GM18873 (cell line): ENCODE measurements around the gene BTBD17.
"Not testable (repeated sequence)": the region's sequence is repeated elsewhere in the genome, so short reads cannot be mapped to it uniquely, and the experiment has no call there.

ENCODE experiments used
- ATAC-seq: cut with Tn5 transposase; IDR thresholded peaks from one replicate; pipeline ENCODE4 v1.9.1; 2021; ENCODE audit warnings: mild to moderate bottlenecking, moderate library complexity, moderate number of reproducible peaks; ENCODE audit not compliant: unreplicated experiment, low FRiP score

BTBD17 gene

DNA sequence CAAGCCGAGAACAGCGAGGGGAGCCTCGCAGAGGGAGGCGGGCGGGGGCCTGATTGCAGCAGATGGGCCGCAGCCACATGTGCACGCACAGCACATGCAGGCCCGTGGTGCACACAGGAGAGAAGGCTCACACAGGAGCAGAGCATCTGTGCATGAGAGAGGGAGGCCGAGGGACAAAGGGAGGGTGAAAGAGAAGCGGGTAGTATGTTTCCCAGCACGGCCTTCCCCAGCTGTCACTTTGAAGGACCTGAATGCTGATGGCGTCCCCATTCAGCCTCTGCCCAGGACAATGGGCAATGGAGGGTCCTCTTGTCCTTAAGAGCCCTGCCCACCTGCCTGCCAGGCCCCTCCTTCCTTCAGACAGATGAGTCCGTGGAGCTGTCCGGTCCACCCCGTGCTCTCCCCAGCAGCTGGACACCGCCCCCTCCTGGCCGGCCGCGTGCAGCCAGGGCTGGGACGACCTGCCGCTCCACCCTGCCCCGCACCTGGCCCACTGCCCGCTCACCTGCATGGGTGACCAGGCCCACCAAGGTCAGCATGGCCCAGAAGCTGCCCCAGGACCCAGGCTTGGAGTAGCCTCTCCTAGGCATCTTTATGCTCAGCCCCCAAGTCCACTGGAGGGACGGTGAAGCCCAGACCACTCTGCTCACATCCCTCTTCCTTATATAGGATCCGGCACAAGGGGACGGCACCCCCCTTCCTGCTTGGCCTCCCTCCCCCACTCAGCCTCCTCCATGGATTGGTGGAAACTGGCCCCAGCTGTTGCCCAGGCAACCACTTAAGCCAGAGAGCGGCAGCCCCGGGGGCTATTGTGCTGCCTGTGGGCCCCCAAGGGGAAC lies at the start of gene BTBD17:
BTBD17 (minus strand) TSS at position 639 of the 839 bp plus-strand sequence; CDS start at position 590, 49 bp downstream.
- no peak for ATAC-seq

DNA sequence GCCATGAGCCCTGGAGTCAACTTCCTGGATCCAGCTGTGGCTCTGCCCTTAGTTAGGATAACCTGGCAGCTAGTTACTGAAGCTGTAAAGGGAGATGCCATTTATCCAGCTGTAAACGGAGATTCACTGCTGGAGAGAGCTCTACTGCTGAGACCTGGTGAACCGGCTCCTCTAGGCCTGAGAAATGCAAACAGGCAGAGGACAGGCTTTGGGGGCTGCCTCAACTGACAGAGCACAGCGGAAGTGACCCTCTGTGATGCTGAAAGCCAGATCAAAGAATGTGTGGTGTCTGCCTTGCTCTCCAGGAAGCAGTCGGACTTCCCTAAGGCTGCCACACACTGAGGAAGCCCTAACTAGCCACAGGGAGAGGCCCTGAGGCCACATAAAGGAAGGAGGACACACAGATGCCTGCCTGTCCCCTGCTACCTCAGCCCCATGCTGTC lies 48.4 kb upstream of the BTBD17 start:
- no peak for ATAC-seq

DNA sequence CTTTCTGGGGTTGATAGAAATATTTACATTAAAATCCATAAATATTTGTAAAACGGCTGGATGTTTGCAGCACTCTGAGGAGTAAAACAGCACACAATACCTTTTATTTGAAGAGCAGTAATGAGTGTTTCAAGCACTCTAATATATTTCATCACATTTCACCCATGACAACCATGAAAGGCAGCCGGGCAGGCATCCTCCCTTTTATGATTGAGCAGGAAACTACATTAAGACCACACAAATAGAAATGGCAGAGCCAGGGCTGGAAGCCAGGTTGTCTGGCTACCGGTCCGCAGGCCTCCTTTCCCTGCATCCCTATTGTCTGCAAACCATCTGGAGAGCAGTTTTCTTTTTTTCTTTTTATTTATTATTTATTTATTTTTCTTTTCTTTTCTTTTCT lies 47.1 kb upstream of the BTBD17 start:
- ATAC-seq: no peak

DNA sequence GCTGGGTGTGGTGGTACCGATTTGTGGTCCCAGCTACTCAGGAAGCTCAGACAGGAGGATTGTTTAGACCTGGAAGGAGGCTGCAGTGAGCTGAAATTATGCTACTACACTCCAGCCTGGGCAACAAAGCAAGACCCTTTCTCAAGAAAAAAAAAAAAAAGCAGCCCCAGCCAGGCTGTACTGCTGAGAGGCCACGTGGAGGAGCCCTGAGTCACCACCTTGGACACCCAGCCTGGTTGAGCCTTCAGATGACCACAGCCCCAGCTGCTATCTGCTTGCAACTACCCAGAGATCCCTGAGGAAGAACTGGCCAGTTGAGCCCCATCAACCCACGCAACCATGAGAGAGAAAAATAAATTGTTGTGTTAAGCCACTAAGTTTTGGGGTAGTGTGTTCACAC lies 46.6 kb upstream of the BTBD17 start:
- ATAC-seq: no peak

DNA sequence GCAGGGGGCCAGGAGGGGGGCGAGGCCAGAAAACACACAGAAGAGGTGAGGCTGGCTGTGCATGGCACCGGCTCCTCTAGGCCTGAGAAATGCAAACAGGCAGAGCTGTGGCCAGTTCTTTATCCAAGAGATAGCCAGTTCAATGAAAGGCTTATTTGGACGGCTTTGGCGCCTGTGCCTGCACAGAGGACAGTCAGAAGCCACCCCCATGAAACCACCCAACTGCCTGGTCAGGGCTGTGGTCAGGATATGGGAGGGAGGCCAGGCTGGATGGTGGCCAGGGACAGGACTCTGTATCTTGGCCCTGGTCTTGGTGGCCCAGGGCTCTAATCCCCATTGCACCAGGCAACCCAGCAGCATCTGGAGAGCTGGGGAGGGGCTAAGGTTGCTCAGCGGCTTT lies 45.7 kb upstream of the BTBD17 start:
- no peak for ATAC-seq

GRCh38 chr17:74405311-74405710 lies 43.6 kb upstream of the BTBD17 start:
- ATAC-seq: not testable (repeated sequence)

DNA sequence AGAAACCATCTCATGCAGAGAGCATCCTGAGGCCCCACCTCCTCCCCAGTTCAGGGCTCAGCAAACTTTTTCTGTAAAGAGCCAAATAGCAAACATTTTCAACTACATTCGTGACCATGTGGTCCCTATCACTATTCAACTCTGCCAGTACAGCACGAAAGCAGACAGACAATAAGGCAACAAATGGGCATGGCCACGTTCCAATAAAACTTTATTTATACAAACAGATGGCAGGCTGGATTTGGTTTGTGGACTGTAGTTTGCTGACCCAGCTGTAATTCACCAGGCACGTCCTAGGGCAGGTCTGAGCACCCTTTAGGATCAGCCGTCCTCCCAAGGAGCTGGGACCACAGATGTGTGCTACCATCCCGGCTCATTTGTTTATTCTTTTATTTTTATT lies 43.1 kb upstream of the BTBD17 start:
- no peak for ATAC-seq

GRCh38 chr17:74404218-74404617 lies 42.5 kb upstream of the BTBD17 start:
- ATAC-seq: no peak

- ATAC-seq: no peak
Observed at GRCh38 chr17:74403512-74404137, 42.0 kb upstream of the BTBD17 start.

GRCh38 chr17:74402048-74402447 lies 40.4 kb upstream of the BTBD17 start:
- no peak for ATAC-seq

- ATAC-seq: no peak
Observed at GRCh38 chr17:74396567-74396966, 34.9 kb upstream of the BTBD17 start.

DNA sequence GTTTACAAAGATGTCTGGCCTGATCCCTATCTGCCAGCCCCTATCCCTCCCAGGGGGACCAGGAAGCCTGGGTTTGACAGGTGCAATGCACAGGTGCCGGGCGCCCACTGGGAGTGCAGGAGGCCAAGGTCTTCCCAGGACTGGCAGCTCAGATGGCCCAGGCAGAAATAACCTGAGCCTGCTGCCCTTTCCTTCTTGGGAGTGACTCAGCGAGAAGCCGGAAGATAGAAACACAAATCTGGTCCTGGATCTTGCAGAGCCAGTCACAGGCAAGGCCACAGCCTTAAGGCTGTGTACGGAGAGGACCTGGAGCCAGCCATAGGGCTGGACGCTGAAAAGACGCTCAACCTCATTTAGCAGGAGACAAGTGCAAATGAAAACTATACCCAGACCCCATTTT lies 33.3 kb upstream of the BTBD17 start:
- ATAC-seq: no peak

GRCh38 chr17:74394275-74394950 lies 32.7 kb upstream of the BTBD17 start:
- no peak for ATAC-seq

GRCh38 chr17:74393346-74393942 lies 31.8 kb upstream of the BTBD17 start:
- ATAC-seq: no peak

GRCh38 chr17:74392848-74393247 lies 31.2 kb upstream of the BTBD17 start:
- ATAC-seq: no peak

DNA sequence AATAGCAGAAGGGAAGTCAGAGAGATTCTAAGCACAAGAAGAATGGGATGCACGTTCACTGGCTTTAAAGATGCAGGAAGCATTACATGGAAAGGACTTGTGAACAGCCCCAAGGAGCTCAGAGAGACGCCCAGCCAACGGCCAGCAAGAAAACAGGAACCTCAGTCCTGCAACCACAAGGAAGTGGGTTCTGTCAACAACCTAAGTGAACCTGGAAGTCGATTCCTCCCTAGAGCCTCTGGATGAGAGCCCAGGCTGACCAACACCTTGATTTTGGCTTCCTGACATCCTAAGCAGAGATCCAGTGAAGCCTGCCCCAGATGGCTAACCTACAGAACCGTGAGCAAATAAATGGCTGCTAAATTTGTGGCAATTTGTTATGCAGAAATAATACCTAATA lies 30.1 kb upstream of the BTBD17 start:
- ATAC-seq: no peak

- ATAC-seq: no peak
Observed at GRCh38 chr17:74390680-74391653, 29.3 kb upstream of the BTBD17 start.

DNA sequence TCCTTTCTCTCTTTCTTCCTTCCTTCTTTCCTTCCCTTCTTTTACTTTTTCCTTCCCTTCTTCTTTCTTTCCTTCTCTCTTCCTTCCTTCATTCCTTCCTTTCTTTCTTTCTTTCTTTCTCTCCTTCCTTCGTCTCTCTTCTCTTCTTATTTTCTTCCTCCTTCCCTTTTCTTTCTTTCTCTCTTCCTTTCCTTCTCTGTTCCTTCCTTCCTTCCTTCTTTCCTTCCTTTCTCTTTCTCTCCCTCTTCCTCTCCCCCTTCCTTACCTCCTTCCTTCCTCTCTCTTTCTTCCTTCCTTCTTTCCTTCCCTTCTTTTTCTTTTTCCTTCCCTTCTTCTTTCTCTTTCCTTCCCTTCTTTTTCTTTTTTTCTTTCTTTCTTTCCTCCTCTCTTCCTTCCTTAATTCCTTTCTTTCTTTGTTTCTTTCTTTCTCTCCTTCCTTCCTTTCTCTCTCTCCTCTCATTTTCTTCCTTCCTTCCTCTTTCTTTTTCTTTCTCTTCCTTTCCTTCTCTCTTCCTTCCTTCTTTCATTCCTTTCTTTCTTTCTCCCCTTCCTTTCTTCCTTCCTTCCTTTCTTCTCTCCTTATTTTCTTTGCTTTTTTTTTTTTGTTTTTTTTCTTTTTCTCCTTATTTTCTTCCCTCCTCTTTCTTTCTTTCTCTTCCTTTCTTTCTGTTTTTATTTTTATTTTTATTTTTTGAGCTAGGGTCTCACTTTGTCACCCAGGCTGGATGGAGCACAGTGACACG lies 28.4 kb upstream of the BTBD17 start:
- ATAC-seq: no peak

DNA sequence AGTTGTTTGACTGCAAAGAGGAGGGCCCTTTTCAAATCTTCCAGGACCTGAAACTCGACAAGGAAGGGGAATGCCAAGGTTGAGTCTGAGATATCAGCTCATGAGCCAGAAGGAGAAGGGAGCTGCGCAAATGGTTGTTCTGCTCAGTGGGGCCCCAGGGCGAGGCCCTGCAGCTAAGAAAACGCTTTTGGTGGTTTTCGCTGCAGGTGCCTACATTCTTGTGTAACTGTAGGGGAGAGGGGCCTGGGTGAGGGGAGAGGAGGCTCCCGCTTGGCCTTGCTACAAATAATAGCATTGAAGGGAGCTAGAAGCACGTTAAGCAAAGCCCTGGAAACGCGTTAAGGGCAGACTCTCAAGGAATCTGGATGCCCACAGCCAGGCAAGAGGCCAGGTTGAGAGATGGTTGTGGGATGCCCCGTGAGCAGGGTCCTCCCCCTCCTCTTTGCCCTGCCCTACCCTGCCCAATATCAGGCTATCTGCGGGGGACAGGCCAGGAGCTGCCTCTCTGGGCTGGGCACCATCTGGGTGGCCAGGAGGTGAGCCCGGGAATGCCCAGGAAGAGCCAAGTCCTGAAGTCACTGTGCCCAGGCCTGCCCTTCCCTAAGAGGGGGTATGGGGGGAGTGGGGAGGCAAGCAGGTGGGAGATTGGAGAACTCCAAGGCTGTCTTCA lies 27.6 kb upstream of the BTBD17 start:
- ATAC-seq: no peak
